Activated naive CD8-positive, alpha-beta T cell treated with anti-CD3 and anti-CD28 coated beads, Interleukin-2, amount 10 ng/mL, durations not matched to agents 7 days and 5 days (primary cell): ENCODE data around the gene TBC1D21. TPM values are rescaled to one million over a fixed set of nuclear protein-coding genes. Genes with fewer than 3 reads are reported as not detected.
A peak's percentile ranks its signal among the peaks of the same experiment; 100 is the strongest.

Source experiments
- ATAC-seq: fragments of 150-1000 bp; cut with Tn5 transposase; one replicate; pipeline ENCODE4 v1.10.0; 2021; ENCODE audit warnings: low read depth, moderate library complexity
- POLR2A ChIA-PET: fragments of 350-600 bp; sonication (Branson Sonifier 250); formaldehyde crosslinking; loops from one replicate; lab custom pipeline; 2021; ENCODE audit warnings: antibody characterized with exemption; lab: Charles Lee
- DNase-seq: peaks from one replicate; pipeline ENCODE4 v3.0.0; 2021
- H3K27ac Mint-ChIP-seq: one replicate; pipeline ENCODE4 v1.8.0; 2022; ENCODE audit warnings: mild to moderate bottlenecking, mixed read lengths
- H3K27me3 Mint-ChIP-seq: one replicate; pipeline ENCODE4 v1.8.0; 2022; ENCODE audit warnings: mild to moderate bottlenecking, moderate library complexity, mixed read lengths
- H3K36me3 Mint-ChIP-seq: one replicate; pipeline ENCODE4 v1.8.0; 2021; ENCODE audit warnings: mild to moderate bottlenecking, mixed read lengths
- H3K4me1 Mint-ChIP-seq: one replicate; pipeline ENCODE4 v1.8.0; 2021; ENCODE audit warnings: mixed read lengths
- H3K4me3 Mint-ChIP-seq: one replicate; pipeline ENCODE4 v1.8.0; 2022; ENCODE audit warnings: mild to moderate bottlenecking, moderate library complexity, mixed read lengths
- H3K9me3 Mint-ChIP-seq: one replicate; pipeline ENCODE4 v1.8.0; 2021; ENCODE audit warnings: mixed read lengths
- total RNA-seq, 2 experiments: library from RNA; stranded (reverse); gene quantifications; one replicate each; pipeline ENCODE4 v1.2.3, GENCODE V29; 2021

Gene TBC1D21
- total RNA-seq, 2 experiments from 2014 or later = not detected

DNA sequence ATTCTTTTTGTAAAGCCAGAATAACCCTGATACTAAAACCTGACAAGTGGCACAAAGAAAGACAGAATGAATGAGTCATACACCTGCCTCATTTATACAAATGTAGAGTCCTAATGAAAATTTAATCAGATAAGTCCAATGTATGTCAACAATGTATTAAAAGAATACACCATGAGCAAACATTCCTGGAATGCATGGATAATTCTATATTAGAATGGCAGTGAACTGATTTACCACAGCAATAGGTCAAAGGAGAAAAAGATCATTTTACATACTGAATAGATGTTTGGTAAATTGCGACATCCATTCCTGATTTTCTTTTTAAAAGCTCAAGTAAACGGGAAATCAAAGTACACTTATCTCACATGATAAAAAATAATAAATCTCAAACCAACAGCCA, 41.7 kb downstream of the TBC1D21 start:
- no peaks in the 10 kb centered on the region for H3K27me3 Mint-ChIP-seq
- peaks cover 31% of the 10 kb centered on the region for H3K4me1 Mint-ChIP-seq
- H3K36me3 Mint-ChIP-seq = peaks cover 47% of the 10 kb centered on the region
- ATAC-seq (no peak), DNase-seq (no peak)
- peaks cover 15% of the 10 kb centered on the region for H3K9me3 Mint-ChIP-seq
- POLR2A ChIA-PET = interaction anchor here (3.0 kb wide), 1 partner anchor 13 kb away, joined by 21 read pairs; no protein-coding TSS in a partner anchor
- peak overlapping the region; percentile 86 for H3K27ac Mint-ChIP-seq
- H3K4me3 Mint-ChIP-seq = peak overlapping the region; percentile 42

DNA sequence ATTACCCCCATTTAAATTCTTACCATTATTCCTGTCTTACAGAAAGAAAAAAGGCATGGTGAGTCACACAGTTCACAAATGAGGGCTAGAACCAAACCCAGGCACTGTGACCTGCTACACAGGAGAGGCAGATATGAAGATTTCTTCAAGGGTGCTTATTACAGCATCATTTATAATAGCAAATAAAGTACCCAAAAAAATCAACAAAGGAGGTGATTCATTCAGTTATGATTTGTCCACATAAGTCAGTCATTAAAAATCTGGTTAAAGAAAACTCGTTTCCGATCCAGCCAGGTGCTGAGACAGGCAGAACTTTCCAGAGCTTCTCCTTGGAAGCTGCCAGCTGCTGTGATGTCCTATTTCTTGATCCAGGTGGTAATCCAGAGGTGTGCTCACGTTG, 45.4 kb downstream of the TBC1D21 start:
- DNase-seq = no peak
- H3K9me3 Mint-ChIP-seq = peaks cover 15% of the 10 kb centered on the region
- no peak overlapping the region for H3K4me3 Mint-ChIP-seq
- peaks cover 42% of the 10 kb centered on the region for H3K4me1 Mint-ChIP-seq
- no peak for ATAC-seq
- peak overlapping the region; percentile 24 for H3K27ac Mint-ChIP-seq
- POLR2A ChIA-PET = no interaction called here
- H3K36me3 Mint-ChIP-seq = peaks cover 53% of the 10 kb centered on the region
- no peaks in the 10 kb centered on the region for H3K27me3 Mint-ChIP-seq

DNA sequence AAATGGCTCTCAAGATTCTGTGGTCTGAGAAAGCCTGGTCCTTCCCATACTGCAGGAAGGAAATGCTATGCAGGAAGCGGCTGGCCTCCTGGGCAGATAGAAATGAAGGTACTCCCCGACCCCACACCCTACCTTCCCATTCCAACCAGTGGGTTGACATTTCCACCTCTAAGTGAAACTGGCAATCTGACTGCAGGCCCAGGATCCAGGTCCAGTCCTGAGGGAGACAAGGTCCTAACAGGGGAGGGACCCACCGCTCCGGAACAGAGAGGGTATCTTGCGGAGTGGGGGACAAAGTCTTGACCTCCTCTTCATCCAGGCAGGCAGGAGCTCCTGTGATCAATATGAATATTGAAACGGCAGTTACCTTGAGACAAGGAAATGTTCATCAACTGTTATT, 46.3 kb downstream of the TBC1D21 start:
- peaks cover 53% of the 10 kb centered on the region for H3K36me3 Mint-ChIP-seq
- no peak for ATAC-seq
- peaks cover 42% of the 10 kb centered on the region for H3K4me1 Mint-ChIP-seq
- peaks cover 15% of the 10 kb centered on the region for H3K9me3 Mint-ChIP-seq
- no peak for DNase-seq
- peak overlapping the region; percentile 77 for H3K27ac Mint-ChIP-seq
- POLR2A ChIA-PET = interaction anchor here (1.6 kb wide), 1 partner anchor 9 kb away, joined by 5 read pairs; no protein-coding TSS in a partner anchor
- no peaks in the 10 kb centered on the region for H3K27me3 Mint-ChIP-seq
- peak overlapping the region; percentile 3 for H3K4me3 Mint-ChIP-seq

DNA sequence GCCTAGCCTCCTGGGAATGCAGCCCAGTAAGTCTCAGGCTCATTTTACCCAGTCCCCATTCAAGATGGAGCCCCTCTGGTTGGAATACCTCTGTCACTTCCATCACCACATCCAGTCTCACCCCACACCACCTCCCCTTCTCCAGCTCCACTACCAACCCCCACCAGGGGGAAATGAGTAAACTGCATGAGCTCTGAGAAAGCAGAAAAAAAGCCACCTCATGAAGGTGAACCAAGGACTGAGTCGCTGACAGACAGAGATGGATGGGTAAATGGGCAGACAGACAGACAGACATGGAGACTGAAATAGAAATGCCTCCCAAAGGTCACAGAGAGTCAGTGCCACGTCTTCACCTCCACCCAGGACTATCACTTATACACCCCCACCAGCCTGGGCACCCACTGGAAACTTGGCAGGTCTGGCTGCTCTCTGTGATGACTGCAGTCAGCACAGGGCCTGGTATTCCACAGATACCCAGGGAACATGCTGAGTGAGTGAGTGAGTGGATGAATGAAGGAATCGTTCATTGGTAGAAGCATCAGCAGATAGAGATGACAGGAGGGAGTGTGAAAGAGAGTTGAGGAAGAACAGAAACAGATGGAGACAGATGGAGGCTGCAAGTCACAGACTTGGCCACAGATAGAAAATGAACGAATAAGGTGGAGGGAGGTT, 48.0 kb downstream of the TBC1D21 start:
- H3K36me3 Mint-ChIP-seq = peaks cover 44% of the 10 kb centered on the region
- POLR2A ChIA-PET = interaction anchor here (1.1 kb wide), 1 partner anchor 38 kb away, joined by 4 read pairs; no protein-coding TSS in a partner anchor
- no peaks in the 10 kb centered on the region for H3K27me3 Mint-ChIP-seq
- H3K9me3 Mint-ChIP-seq = peaks cover 15% of the 10 kb centered on the region
- no peak overlapping the region for H3K4me3 Mint-ChIP-seq
- DNase-seq = no peak
- H3K27ac Mint-ChIP-seq = peak overlapping the region; percentile 65
- ATAC-seq = no peak
- H3K4me1 Mint-ChIP-seq = peaks cover 50% of the 10 kb centered on the region

DNA sequence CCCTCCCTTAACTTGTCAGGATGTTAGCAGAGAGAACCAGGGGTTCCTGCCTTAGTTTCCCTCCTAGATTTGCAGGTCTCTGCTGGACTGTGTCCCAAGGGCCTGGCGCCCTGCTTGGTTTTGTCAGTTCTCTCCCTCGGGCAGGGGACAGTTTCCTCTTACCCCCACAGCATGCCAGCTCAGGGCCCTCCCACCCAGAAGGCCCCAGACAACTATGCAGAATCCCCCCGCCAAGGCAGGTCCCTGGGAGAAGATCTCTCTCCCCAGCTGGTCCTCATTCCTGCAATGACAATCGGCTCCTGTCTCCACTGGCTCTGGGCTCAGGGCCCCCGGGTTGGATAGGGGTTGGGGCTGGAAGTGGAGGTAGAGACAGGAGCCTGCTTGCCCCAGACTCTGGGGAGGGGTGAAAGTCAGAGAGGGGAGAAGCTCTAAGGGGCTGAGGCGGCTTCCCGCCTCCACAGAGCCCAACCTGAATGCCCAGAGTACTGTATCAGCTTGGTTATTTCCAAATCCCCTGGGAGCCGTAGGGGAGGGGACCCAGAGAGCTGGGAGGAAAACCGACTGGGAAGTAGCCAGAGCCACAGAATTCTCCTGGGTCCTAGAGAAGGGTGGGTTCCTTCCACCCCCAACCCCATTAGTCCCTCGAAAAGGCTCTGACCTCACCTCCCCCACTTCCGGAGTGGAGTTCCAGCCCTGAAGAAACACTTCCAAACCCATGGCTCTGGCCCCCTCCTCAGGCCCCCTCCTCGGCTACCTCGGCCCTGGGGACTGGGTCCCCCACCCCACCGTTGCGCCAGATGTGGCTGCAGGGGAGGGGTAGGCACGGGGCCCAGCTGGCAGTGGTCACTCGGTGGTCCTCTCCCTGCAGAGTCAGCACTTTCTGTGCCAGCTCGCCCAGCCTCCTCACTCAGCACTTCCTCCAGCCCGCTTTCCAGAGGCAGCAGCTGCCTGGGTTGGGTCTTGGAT, 49.1 kb downstream of the TBC1D21 start:
- Mint-ChIP-seq H3K4me3 (no peak overlapping the region), H3K4me1 (peaks cover 50% of the 10 kb centered on the region), H3K27ac (peak overlapping the region; percentile 83), H3K27me3 (no peaks in the 10 kb centered on the region), H3K9me3 (peaks cover 14% of the 10 kb centered on the region), H3K36me3 (peaks cover 36% of the 10 kb centered on the region)
- DNase-seq = no peak
- no peak for ATAC-seq
- POLR2A ChIA-PET = interaction anchor here (1.0 to 1.7 kb wide), 3 partner anchors 8 to 37 kb away, joined by 3 to 8 read pairs (median 4); no protein-coding TSS in a partner anchor

DNA sequence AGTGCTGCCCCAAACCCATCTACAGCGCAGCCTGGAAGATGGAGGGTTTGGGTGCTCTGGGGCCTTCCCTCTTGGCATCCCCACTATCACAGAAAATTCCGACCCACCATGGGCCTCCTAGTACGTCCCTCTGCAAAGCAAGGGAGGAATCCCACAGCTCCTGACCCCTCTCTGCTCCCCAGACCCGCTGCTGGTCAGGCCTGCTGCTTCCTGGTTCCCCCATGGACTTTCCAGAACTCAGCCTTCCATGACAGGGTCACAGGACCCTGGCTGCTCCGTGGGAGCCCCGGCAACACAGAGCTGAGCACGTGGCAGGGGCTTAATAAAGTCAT, 49.8 kb downstream of the TBC1D21 start:
- Mint-ChIP-seq H3K9me3 (peaks cover 8% of the 10 kb centered on the region), H3K4me3 (no peak overlapping the region), H3K36me3 (peaks cover 30% of the 10 kb centered on the region), H3K27ac (peak overlapping the region; percentile 83), H3K27me3 (no peaks in the 10 kb centered on the region), H3K4me1 (peaks cover 50% of the 10 kb centered on the region)
- POLR2A ChIA-PET = interaction anchor here (1.0 to 1.7 kb wide), 2 partner anchors 9 to 26 kb away, joined by 3 to 8 read pairs; no protein-coding TSS in a partner anchor
- ATAC-seq (no peak), DNase-seq (no peak)

DNA sequence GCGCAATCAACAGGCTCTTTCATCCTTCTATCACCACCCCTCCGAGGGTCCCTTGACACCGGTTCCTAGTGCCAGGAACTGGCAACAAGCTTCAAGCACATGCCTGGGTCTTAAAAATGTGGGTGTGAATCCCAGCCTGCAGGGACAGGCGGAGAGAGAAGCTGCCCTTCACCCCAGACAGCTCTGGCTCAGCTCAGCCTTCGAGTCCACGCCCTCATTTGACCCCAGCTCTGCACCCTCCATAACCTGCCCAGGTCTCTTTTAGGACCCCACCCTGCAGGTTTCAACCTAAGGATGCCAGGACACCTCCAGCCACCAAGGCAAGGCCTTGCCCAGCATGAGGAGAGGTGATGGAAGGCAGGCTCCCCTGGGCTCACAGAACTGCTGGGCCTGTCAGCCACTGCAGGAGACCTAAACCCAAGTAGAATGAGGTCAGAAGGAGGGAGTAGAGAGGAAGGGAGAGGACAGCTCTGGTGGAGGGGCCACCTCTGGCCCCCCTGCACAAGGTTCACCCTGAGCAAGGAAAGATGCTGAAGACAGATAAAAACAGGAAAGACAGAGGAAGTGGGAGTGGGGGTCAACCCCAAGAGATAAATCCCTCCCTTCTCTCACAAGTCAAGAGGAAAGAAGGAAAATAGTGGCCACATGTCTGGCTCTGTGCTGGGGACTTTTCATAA, 50.3 kb downstream of the TBC1D21 start:
- H3K4me1 Mint-ChIP-seq = peaks cover 53% of the 10 kb centered on the region
- H3K27me3 Mint-ChIP-seq = no peaks in the 10 kb centered on the region
- DNase-seq (no peak), ATAC-seq (no peak)
- H3K36me3 Mint-ChIP-seq = peaks cover 25% of the 10 kb centered on the region
- H3K27ac Mint-ChIP-seq = peak overlapping the region; percentile 83
- H3K4me3 Mint-ChIP-seq = peak overlapping the region; percentile 57
- POLR2A ChIA-PET = interaction anchor here (0.9 to 1.7 kb wide), 3 partner anchors 9 to 25 kb away, joined by 3 to 8 read pairs (median 4); no protein-coding TSS in a partner anchor
- peaks cover 4% of the 10 kb centered on the region for H3K9me3 Mint-ChIP-seq

DNA sequence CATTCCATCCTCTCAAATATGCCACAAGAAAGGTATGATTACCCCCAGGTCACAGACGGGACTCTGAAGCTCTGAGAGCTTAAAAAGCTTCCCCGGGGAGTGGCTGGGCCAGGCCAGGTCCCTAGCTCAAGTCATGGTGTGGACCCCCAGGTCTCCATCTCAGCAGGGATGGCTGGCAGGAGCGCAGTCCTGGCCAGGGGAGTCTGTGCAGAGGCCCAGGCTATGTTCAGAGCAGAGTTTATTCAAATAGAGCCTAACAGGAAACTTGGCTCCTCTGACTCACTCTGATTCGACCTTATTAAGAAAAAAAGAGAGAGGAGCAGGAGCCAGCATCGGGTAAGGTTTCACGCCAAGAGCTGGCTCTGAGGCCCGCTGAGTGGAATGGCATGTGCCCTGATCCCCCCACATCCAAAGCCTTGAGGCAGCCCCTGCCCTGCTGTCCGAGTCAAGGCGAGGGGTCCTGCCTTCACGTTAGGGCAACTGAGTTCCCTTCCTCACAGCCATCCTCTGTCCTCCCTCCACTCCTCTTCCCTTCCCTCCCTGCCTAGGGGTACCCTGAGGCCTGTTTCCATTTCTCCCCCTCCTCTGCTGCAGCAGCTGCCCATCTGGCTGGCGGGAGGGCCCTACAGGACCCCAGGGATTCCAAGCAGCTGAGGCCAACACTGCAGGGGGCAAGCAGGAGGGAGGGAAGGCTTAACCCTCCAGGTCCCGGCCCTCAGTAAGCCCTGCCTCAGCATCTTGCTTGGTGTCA, 51.0 kb downstream of the TBC1D21 start:
- H3K9me3 Mint-ChIP-seq = no peaks in the 10 kb centered on the region
- peaks cover 59% of the 10 kb centered on the region for H3K4me1 Mint-ChIP-seq
- H3K27ac Mint-ChIP-seq = peak overlapping the region; percentile 83
- H3K36me3 Mint-ChIP-seq = peaks cover 18% of the 10 kb centered on the region
- H3K4me3 Mint-ChIP-seq = peak overlapping the region; percentile 57
- ATAC-seq (peak; percentile 30), DNase-seq (peak; percentile 44)
- H3K27me3 Mint-ChIP-seq = no peaks in the 10 kb centered on the region
- POLR2A ChIA-PET = interaction anchor here (0.9 kb wide), 1 partner anchor 10 kb away, joined by 4 read pairs; no protein-coding TSS in a partner anchor

DNA sequence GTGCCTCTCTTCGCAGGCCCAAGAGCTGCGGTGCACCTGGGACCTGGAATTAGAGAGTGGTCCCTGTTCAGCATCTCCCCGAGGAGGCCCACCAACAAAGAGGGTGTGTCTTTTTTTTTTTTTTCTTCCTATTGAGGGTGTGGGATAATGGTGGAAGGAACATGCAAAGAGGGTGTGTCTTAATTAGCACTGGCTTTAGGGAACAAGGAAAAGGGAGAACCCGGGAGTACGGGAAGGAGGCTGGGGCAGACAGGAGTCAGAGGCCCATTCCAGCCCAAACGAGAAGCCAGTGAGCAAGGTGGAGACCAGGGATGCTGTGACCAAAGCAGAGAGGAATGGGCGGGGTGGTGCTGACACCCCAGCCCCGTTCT, 52.5 kb downstream of the TBC1D21 start:
- H3K36me3 Mint-ChIP-seq = peaks cover 9% of the 10 kb centered on the region
- H3K4me1 Mint-ChIP-seq = peaks cover 57% of the 10 kb centered on the region
- no peaks in the 10 kb centered on the region for H3K27me3 Mint-ChIP-seq
- ATAC-seq (no peak), DNase-seq (no peak)
- POLR2A ChIA-PET = no interaction called here
- peak overlapping the region; percentile 42 for H3K27ac Mint-ChIP-seq
- H3K4me3 Mint-ChIP-seq = peak overlapping the region; percentile 64
- H3K9me3 Mint-ChIP-seq = no peaks in the 10 kb centered on the region

DNA sequence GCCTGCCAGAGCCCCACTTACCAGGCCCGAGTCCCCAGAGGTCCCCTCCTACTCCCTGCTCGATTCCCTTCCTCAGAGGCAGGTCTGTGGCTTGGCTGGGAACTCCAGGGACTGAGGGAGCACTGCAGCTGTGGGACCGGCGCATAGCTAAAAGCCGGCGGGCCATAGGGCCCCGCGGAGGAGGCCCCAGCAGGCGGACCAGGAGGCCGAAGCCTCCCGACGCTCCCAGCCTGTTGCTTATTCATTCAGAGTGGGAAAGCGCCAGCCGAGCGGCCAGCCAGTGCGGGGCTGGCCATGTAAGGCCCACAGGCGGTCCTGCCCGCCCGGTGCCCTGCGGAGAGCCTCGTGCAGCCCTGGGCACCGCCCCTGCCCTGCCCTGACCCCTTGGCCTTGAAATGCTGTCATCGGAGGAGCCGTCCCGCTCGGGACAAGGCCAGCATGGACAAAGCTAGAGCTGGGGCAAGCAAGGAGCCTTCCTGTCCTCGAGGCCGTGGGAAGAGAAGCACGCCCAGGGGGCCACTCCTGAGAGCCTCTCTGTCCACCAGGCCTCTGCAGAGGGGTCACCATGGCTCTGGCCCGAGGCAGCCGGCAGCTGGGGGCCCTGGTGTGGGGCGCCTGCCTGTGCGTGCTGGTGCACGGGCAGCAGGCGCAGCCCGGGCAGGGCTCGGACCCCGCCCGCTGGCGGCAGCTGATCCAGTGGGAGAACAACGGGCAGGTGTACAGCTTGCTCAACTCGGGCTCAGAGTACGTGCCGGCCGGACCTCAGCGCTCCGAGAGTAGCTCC, 53.0 kb downstream of the TBC1D21 start, which contains the start of gene LOXL1:
Gene LOXL1, plus strand, starts transcription at position 244 of the 784 bp plus-strand sequence. Its CDS starts 322 bp downstream, at position 566.
- Mint-ChIP-seq H3K27ac (peak within 1 kb of the TSS; percentile 42), H3K36me3 (peaks cover 5% of the 10 kb centered on the region), H3K4me1 (peaks cover 59% of the 10 kb centered on the region), H3K9me3 (no peaks in the 10 kb centered on the region), H3K27me3 (no peaks in the 10 kb centered on the region), H3K4me3 (peak within 1 kb of the TSS; percentile 64)
- no peak for DNase-seq
- ATAC-seq = no peak
- POLR2A ChIA-PET = interaction anchor here (1.2 to 3.8 kb wide), 3 partner anchors 25 to 68 kb away, joined by 4 to 17 read pairs (median 4); partner anchors contain the start of gene PML

DNA sequence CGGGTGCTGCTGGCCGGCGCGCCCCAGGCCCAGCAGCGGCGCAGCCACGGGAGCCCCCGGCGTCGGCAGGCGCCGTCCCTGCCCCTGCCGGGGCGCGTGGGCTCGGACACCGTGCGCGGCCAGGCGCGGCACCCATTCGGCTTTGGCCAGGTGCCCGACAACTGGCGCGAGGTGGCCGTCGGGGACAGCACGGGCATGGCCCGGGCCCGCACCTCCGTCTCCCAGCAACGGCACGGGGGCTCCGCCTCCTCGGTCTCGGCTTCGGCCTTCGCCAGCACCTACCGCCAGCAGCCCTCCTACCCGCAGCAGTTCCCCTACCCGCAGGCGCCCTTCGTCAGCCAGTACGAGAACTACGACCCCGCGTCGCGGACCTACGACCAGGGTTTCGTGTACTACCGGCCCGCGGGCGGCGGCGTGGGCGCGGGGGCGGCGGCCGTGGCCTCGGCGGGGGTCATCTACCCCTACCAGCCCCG, 53.7 kb downstream of the TBC1D21 start:
- Mint-ChIP-seq H3K4me1 (peaks cover 59% of the 10 kb centered on the region), H3K4me3 (peak overlapping the region; percentile 61), H3K9me3 (no peaks in the 10 kb centered on the region), H3K27ac (no peak overlapping the region), H3K36me3 (peaks cover 2% of the 10 kb centered on the region), H3K27me3 (no peaks in the 10 kb centered on the region)
- DNase-seq = peak; percentile 60
- POLR2A ChIA-PET = interaction anchor here (1.0 to 3.8 kb wide), 7 partner anchors 13 to 69 kb away, joined by 3 to 21 read pairs (median 5); partner anchors contain the start of gene PML
- no peak for ATAC-seq
